HCT116 (cell line): ENCODE data around the gene ISL2. TPM values are rescaled to one million over a fixed set of nuclear protein-coding genes. Genes with fewer than 3 reads are reported as not detected.

Source experiments
- ATAC-seq: fragments of 200-7000 bp; cut with Tn5 transposase; 2 replicates; pipeline ENCODE4 v1.9.1; 2020; ENCODE audit warnings: mild to moderate bottlenecking, moderate library complexity
- BruUV-seq: library from RNA; stranded (reverse); fragments of 400-500 nt; replicated peaks from 2 replicates; lab custom pipeline; 2021; lab: Mats Ljungman, UMichigan
- CTCF ChIA-PET: fragments of 300-600 bp; sonication (Branson Sonifier 250); formaldehyde crosslinking; loops from one replicate; lab custom pipeline; 2021; ENCODE audit warnings: antibody characterized with exemption; lab: Charles Lee
- POLR2A ChIA-PET: fragments of 300-600, 350-600 bp; sonication (Branson Sonifier 250); formaldehyde crosslinking; loops from one replicate; lab custom pipeline; 2021; ENCODE audit warnings: antibody characterized with exemption; lab: Charles Lee
- RAD21 ChIA-PET, 2 experiments: fragments of 300-600 bp; sonication (Branson Sonifier 250); formaldehyde crosslinking; loops; one replicate each; lab custom pipeline; 2023; ENCODE audit warnings: low total read pairs in 2 of 2; ENCODE audit not compliant: uncharacterized antibody in 2 of 2, unreplicated experiment in 2 of 2, low non-redundant PET in 1 of 2; lab: Charles Lee
- DNase-seq: peaks from one replicate; pipeline ENCODE4 v3.0.0-alpha.2; 2010; ENCODE audit warnings: low read depth, low spot score
- H2AFZ ChIP-seq: fragments of 200-600 bp; shearing (Covaris generic), sonication (generic); 2 replicates; pipeline ENCODE4 v1.6.1; 2017; ENCODE audit warnings: low read depth, mixed run types, mixed read lengths, antibody characterized with exemption, low read length; ENCODE audit not compliant: poor library complexity, severe bottlenecking
- H3K27ac ChIP-seq: 2 replicates; pipeline ENCODE4 v1.5.1; 2012; ENCODE audit warnings: low read depth, low read length
- H3K27me3 ChIP-seq: fragments of 200-600 bp; sonication (generic); 2 replicates; pipeline ENCODE4 v1.6.1; 2016; ENCODE audit warnings: mixed run types, low read length, mixed read lengths; ENCODE audit not compliant: insufficient read depth
- H3K36me3 ChIP-seq, 2 experiments: fragments of 200-500 bp in 1 of 2; fragments of 200-600 bp in 1 of 2; sonication (Bioruptor generic) in 1 of 2; sonication (generic) in 1 of 2; 2 replicates each; pipeline versions ENCODE4 v1.5.1 to v1.6.1; 2014 to 2016; ENCODE audit warnings: low read length in 2 of 2, inconsistent platforms in 1 of 2, mixed read lengths in 1 of 2, mixed run types in 1 of 2; ENCODE audit not compliant: insufficient read depth in 2 of 2, control insufficient read depth in 1 of 2
- H3K4me1 ChIP-seq, 2 experiments: fragments of 200-600 bp in 1 of 2; sonication (generic) in 1 of 2; 2 replicates each; pipeline versions ENCODE4 v1.5.1 to v1.6.1; 2012 to 2017; ENCODE audit warnings: low read length in 2 of 2, inconsistent platforms in 1 of 2, mild to moderate bottlenecking in 1 of 2, mixed read lengths in 1 of 2, mixed run types in 1 of 2, moderate library complexity in 1 of 2; ENCODE audit not compliant: insufficient read depth in 2 of 2, control insufficient read depth in 1 of 2
- H3K4me2 ChIP-seq: fragments of 200-600 bp; sonication (generic); 2 replicates; pipeline ENCODE4 v1.6.1; 2017; ENCODE audit warnings: mixed run types, low read length, mixed read lengths
- H3K4me3 ChIP-seq, 2 experiments: fragments of 200-600 bp in 1 of 2; sonication (generic) in 1 of 2; replicated peaks in 1 of 2; 2 replicates each; pipeline ENCODE4 v1.5.1; 2011 to 2016; ENCODE audit warnings: low read length in 2 of 2, control low read depth in 1 of 2, low read depth in 1 of 2, mild to moderate bottlenecking in 1 of 2, mixed read lengths in 1 of 2, mixed run types in 1 of 2
- H3K79me2 ChIP-seq: fragments of 200-600 bp; sonication (generic); 2 replicates; pipeline ENCODE4 v1.6.1; 2017; ENCODE audit warnings: mild to moderate bottlenecking, mixed run types, low read length, moderate library complexity, mixed read lengths; ENCODE audit not compliant: insufficient read depth
- H3K9ac ChIP-seq: fragments of 200-600 bp; sonication (generic); 2 replicates; pipeline ENCODE4 v1.6.1; 2016; ENCODE audit warnings: low read length, mixed read lengths
- H3K9me2 ChIP-seq: fragments of 200-600 bp; sonication (generic), shearing (Covaris generic); 2 replicates; pipeline ENCODE4 v1.6.1; 2017; ENCODE audit warnings: mixed run types, mild to moderate bottlenecking, moderate library complexity; ENCODE audit not compliant: insufficient read depth
- H3K9me3 ChIP-seq, 2 experiments: fragments of 200-500 bp in 1 of 2; fragments of 200-600 bp in 1 of 2; sonication (Bioruptor generic) in 1 of 2; sonication (generic) in 1 of 2; 2 replicates each; pipeline ENCODE4 v1.6.1; 2014 to 2017; ENCODE audit warnings: low read length in 2 of 2, mixed read lengths in 2 of 2, inconsistent platforms in 1 of 2, low read depth in 1 of 2, mild to moderate bottlenecking in 1 of 2, mixed run types in 1 of 2, moderate library complexity in 1 of 2; ENCODE audit not compliant: control insufficient read depth in 1 of 2, insufficient read depth in 1 of 2
- H4K20me1 ChIP-seq: fragments of 200-600 bp; sonication (generic), shearing (Covaris generic); 2 replicates; pipeline ENCODE4 v1.6.1; 2017; ENCODE audit warnings: mixed run types, mild to moderate bottlenecking, moderate library complexity; ENCODE audit not compliant: insufficient read depth
- ATF3 ChIP-seq: IDR thresholded peaks from 2 replicates; pipeline ENCODE4 v1.6.1; 2012
- CTCF ChIP-seq, 3 experiments: fragments of 200-600 bp in 1 of 3; sonication (generic) in 1 of 3; IDR thresholded peaks in 2 of 3; conservative IDR thresholded peaks in 1 of 3; 2 replicates each; pipeline ENCODE4 v1.5.1; 2012 to 2017; ENCODE audit warnings: low read depth in 2 of 3, low read length in 2 of 3, antibody characterized with exemption in 1 of 3, borderline replicate concordance in 1 of 3, control low read depth in 1 of 3, mild to moderate bottlenecking in 1 of 3, mixed read lengths in 1 of 3, mixed run types in 1 of 3, moderate library complexity in 1 of 3; ENCODE audit not compliant: insufficient read depth in 1 of 3
- FOSL1 ChIP-seq: IDR thresholded peaks from 2 replicates; pipeline ENCODE4 v1.6.1; 2012; ENCODE audit warnings: low read depth
- MAX ChIP-seq: IDR thresholded peaks from 2 replicates; pipeline ENCODE4 v1.6.1; 2012
- POLR2AphosphoS5 ChIP-seq: IDR thresholded peaks from 2 replicates; pipeline ENCODE4 v1.6.1; 2011; ENCODE audit warnings: mild to moderate bottlenecking, low read depth, low read length, moderate library complexity
- RAD21 ChIP-seq: IDR thresholded peaks from 2 replicates; pipeline ENCODE4 v1.6.1; 2012; ENCODE audit warnings: low read depth, mild to moderate bottlenecking
- REST ChIP-seq: IDR thresholded peaks from 2 replicates; pipeline ENCODE4 v1.6.1; 2012; ENCODE audit warnings: low read depth
- SRF ChIP-seq: IDR thresholded peaks from 2 replicates; pipeline ENCODE4 v1.6.1; 2012; ENCODE audit warnings: low read depth
- YY1 ChIP-seq: IDR thresholded peaks from 2 replicates; pipeline ENCODE4 v1.6.1; 2011; ENCODE audit warnings: low read length, low read depth, moderate library complexity, mild to moderate bottlenecking; ENCODE audit not compliant: insufficient replicate concordance; ENCODE audit errors: extremely low read depth
- ZFX ChIP-seq: fragments of 450-650 bp; IDR thresholded peaks from 2 replicates; pipeline ENCODE4 v1.6.1; 2017
- intact Hi-C: fragments of 100-400 bp; cut with micrococcal nuclease; formaldehyde crosslinking; loops from 2 replicates; pipeline ENCODE4 v1.10.0; 2022
- total RNA-seq: library from RNA; stranded (reverse); gene quantifications from one replicate; pipeline ENCODE4 v1.2.1, GENCODE V29; 2021; ENCODE audit not compliant: unreplicated experiment

ISL2 gene
- total RNA-seq, 1 experiment from 2014 or later = 11.6 TPM

GRCh38 chr15:76328958-76329357 is 7.6 kb upstream of the ISL2 start:
- peaks cover 0 to 10% of the 10 kb centered on the region in 2 experiments; a peak in 3 of 4 replicates for H3K4me1 ChIP-seq
- no peaks in the 10 kb centered on the region for H3K36me3 ChIP-seq
- BruUV-seq = no TSS peak
- ChIA-PET RAD21 (no interaction called here), POLR2A (no interaction called here), CTCF (no interaction called here)
- no peak for TF ChIP-seq MAX
- no peak for TF ChIP-seq ATF3
- H3K79me2 ChIP-seq = no peaks in the 10 kb centered on the region
- H3K4me3 ChIP-seq = no peak overlapping the region
- no peaks in the 10 kb centered on the region for H3K9me2 ChIP-seq
- H3K4me2 ChIP-seq = no peak overlapping the region
- ATAC-seq (no peak), DNase-seq (no peak)
- intact Hi-C loops = no loop called here
- no peak overlapping the region for H2AFZ ChIP-seq
- no peak overlapping the region for H3K9ac ChIP-seq
- no peak overlapping the region for H3K27ac ChIP-seq
- no peaks in the 10 kb centered on the region for H3K9me3 ChIP-seq
- H3K27me3 ChIP-seq = no peaks in the 10 kb centered on the region
- H4K20me1 ChIP-seq = no peaks in the 10 kb centered on the region

- no peaks in the 10 kb centered on the region for H3K9me3 ChIP-seq
- no peaks in the 10 kb centered on the region for H3K79me2 ChIP-seq
- BruUV-seq = no TSS peak
- ChIA-PET POLR2A (interaction anchor here (0.9 to 1.0 kb wide), 2 partner anchors 19 to 93 kb away, joined by 3 to 4 read pairs; partner anchors contain the start of gene ETFA), CTCF (interaction anchor here (0.6 to 2.2 kb wide), 14 partner anchors 12 to 520 kb away, joined by 3 to 16 read pairs (median 4); partner anchors contain the start of gene ETFA), RAD21 (interaction anchor here (0.9 to 1.3 kb wide), 3 partner anchors 95 to 145 kb away, joined by 3 to 8 read pairs (median 3); no protein-coding TSS in a partner anchor)
- intact Hi-C loops = loop anchor here (1.0 to 10.0 kb wide), 2 partner anchors 140 to 515 kb away; no protein-coding TSS in a partner anchor
- DNase-seq (no peak), ATAC-seq (peak; percentile 93)
- no peaks in the 10 kb centered on the region for H4K20me1 ChIP-seq
- no peaks in the 10 kb centered on the region for H3K36me3 ChIP-seq
- no peaks in the 10 kb centered on the region for H3K9me2 ChIP-seq
- H3K4me3 ChIP-seq = no peak overlapping the region
- no peaks in the 10 kb centered on the region for H3K27me3 ChIP-seq
- H3K9ac ChIP-seq = no peak overlapping the region
- TF ChIP-seq CTCF (IDR thresholded peaks at IDR 0.05 in 2 of 3, conservative IDR thresholded peaks at IDR 0.05 in 1 of 3; ENCODE audit: borderline replicate concordance in 1 of 3, insufficient read depth in 1 of 3, low read depth in 2 of 3, low read length in 2 of 3) = peak; percentile 47 to 67 (median 51); a peak in 5 of 6 replicates
- no peak for TF ChIP-seq ZFX
- no peak for TF ChIP-seq FOSL1
- no peak for TF ChIP-seq SRF
- no peak for TF ChIP-seq POLR2AphosphoS5
- TF ChIP-seq REST = no peak
- peak; percentile 52 for TF ChIP-seq RAD21
- TF ChIP-seq YY1 = peak; percentile 12
- TF ChIP-seq, all 23 proteins: peak for 3
- Histone ChIP-seq H3K4me1 (peaks cover under 1 to 14% of the 10 kb centered on the region in 2 experiments; a peak in 3 of 4 replicates), H3K27ac (no peak overlapping the region), H2AFZ (peak overlapping the region; percentile 11), H3K4me2 (no peak overlapping the region)
Measured at GRCh38 chr15:76330080-76330680, 6.4 kb upstream of the ISL2 start.
